Endothelial cell of coronary artery (primary cell): ENCODE data around the gene CA12. TPM values are rescaled to one million over a fixed set of nuclear protein-coding genes. Genes with fewer than 3 reads are reported as not detected.

Experiments used
- total RNA-seq: library from RNA; depleted of rRNA; stranded (reverse); fragments of >200 nt; gene quantifications from 2 replicates; pipeline ENCODE4 v1.2.3, GENCODE V29; 2014

Gene CA12
- total RNA-seq: 0.90 and 4.0 TPM in 2 replicates

GRCh38 chr15:63381301-63382204 is at the start of gene CA12:
Gene CA12, minus strand, starts transcription at chr15:63381846. Its CDS starts 126 bp downstream, at chr15:63381720.

GRCh38 chr15:63277038-63277892 is 104.4 kb downstream of the CA12 start, which contains the start of gene APH1B:
Gene APH1B, plus strand, starts transcription at chr15:63277605. Its CDS starts 19 bp downstream, at chr15:63277624.

Other genes with a start within 250 kb of the CA12 start
- 441 and 535 TPM in 2 replicates for gene RPS27L, start 224.4 kb downstream of the CA12 start, total RNA-seq
- 38.4 and 70.5 TPM in 2 replicates for gene RAB8B, start 192.2 kb downstream of the CA12 start, total RNA-seq
- 11.1 and 11.5 TPM in 2 replicates for gene APH1B, start 104.2 kb downstream of the CA12 start, total RNA-seq
- 35.3 and 41.9 TPM in 2 replicates for gene USP3, start 122.7 kb upstream of the CA12 start, total RNA-seq
- under 0.01 TPM in 2 replicates for gene FBXL22, start 215.5 kb upstream of the CA12 start, total RNA-seq